KMS-11 (cell line): Measurements from ENCODE around the gene MYH7B.

ENCODE experiments used
- H2AFZ ChIP-seq: fragments of 200-600 bp; sonication (generic); 2 replicates; pipeline ENCODE4 v1.6.1; 2016; ENCODE audit warnings: antibody characterized with exemption, mixed run types, low read depth
- H3K27ac ChIP-seq: fragments of 200-600 bp; sonication (generic); 2 replicates; pipeline ENCODE4 v1.6.1; 2016; ENCODE audit warnings: mild to moderate bottlenecking, mixed run types
- H3K27me3 ChIP-seq: fragments of 200-600 bp; sonication (generic); 2 replicates; pipeline ENCODE4 v1.6.1; 2017; ENCODE audit warnings: mild to moderate bottlenecking, low read depth, mixed run types, moderate library complexity; ENCODE audit not compliant: insufficient read depth
- H3K36me3 ChIP-seq: fragments of 200-600 bp; sonication (generic); 2 replicates; pipeline ENCODE4 v1.6.1; 2017; ENCODE audit warnings: mild to moderate bottlenecking, mixed run types; ENCODE audit not compliant: insufficient read depth
- H3K4me1 ChIP-seq: fragments of 200-600 bp; sonication (generic); 2 replicates; pipeline ENCODE4 v1.6.1; 2016; ENCODE audit warnings: mild to moderate bottlenecking, low read depth, mixed run types; ENCODE audit not compliant: poor library complexity, severe bottlenecking
- H3K4me2 ChIP-seq: fragments of 200-600 bp; sonication (generic); 2 replicates; pipeline ENCODE4 v1.7.0; 2016; ENCODE audit warnings: mild to moderate bottlenecking, mixed run types
- H3K4me3 ChIP-seq: fragments of 200-600 bp; sonication (generic); IDR thresholded peaks from 2 replicates; pipeline ENCODE4 v1.6.1; 2017; ENCODE audit warnings: low read depth, low read length, mixed read lengths; ENCODE audit not compliant: insufficient read depth
- H3K79me2 ChIP-seq: fragments of 200-600 bp; sonication (generic); 2 replicates; pipeline ENCODE4 v1.6.1; 2016; ENCODE audit warnings: low read depth, mixed run types; ENCODE audit not compliant: insufficient read depth
- H3K9ac ChIP-seq: fragments of 200-600 bp; sonication (generic); 2 replicates; pipeline ENCODE4 v1.6.1; 2016; ENCODE audit warnings: mild to moderate bottlenecking, mixed run types
- H4K20me1 ChIP-seq: fragments of 200-600 bp; sonication (generic); 2 replicates; pipeline ENCODE4 v1.6.1; 2016; ENCODE audit warnings: mild to moderate bottlenecking, mixed run types; ENCODE audit not compliant: insufficient read depth
- CTCF ChIP-seq: fragments of 200-600 bp; sonication (generic); conservative IDR thresholded peaks from 2 replicates; pipeline ENCODE4 v1.6.1; 2017; ENCODE audit warnings: low read depth, mild to moderate bottlenecking, antibody characterized with exemption, low read length, moderate library complexity, mixed read lengths

MYH7B gene

GRCh38 chr20:34946661-34947060, 9.0 kb upstream of the MYH7B start:
- H4K20me1 ChIP-seq: no peaks in the 10 kb centered on the region
- H3K27me3 ChIP-seq: no peaks in the 10 kb centered on the region
- no peak overlapping the region for H3K27ac ChIP-seq
- H3K79me2 ChIP-seq: no peaks in the 10 kb centered on the region
- no peak overlapping the region for H2AFZ ChIP-seq
- H3K4me3 ChIP-seq: no peak overlapping the region
- no peak for TF ChIP-seq CTCF
- peaks cover 9% of the 10 kb centered on the region for H3K4me1 ChIP-seq
- H3K36me3 ChIP-seq: no peaks in the 10 kb centered on the region
- H3K4me2 ChIP-seq: no peak overlapping the region
- H3K9ac ChIP-seq: no peak overlapping the region

GRCh38 chr20:34947336-34947735, 8.3 kb upstream of the MYH7B start:
- H3K36me3 ChIP-seq: no peaks in the 10 kb centered on the region

GRCh38 chr20:34948030-34948429, 7.6 kb upstream of the MYH7B start:
- Histone ChIP-seq H3K27me3 (no peaks in the 10 kb centered on the region), H3K36me3 (no peaks in the 10 kb centered on the region), H4K20me1 (no peaks in the 10 kb centered on the region), H2AFZ (no peak overlapping the region), H3K9ac (no peak overlapping the region), H3K4me1 (peaks cover 12% of the 10 kb centered on the region), H3K4me2 (no peak overlapping the region), H3K79me2 (no peaks in the 10 kb centered on the region), H3K27ac (no peak overlapping the region), H3K4me3 (no peak overlapping the region)
- TF ChIP-seq CTCF: no peak

More at GRCh38 chr20:34947336-34947735, 8.3 kb upstream of the MYH7B start:
- Histone ChIP-seq H4K20me1 (no peaks in the 10 kb centered on the region), H3K27ac (no peak overlapping the region), H2AFZ (no peak overlapping the region), H3K4me3 (no peak overlapping the region), H3K4me2 (no peak overlapping the region), H3K4me1 (peaks cover 12% of the 10 kb centered on the region), H3K27me3 (no peaks in the 10 kb centered on the region), H3K79me2 (no peaks in the 10 kb centered on the region), H3K9ac (no peak overlapping the region)
- TF ChIP-seq CTCF: no peak

- no peaks in the 10 kb centered on the region for H3K27me3 ChIP-seq
- no peak overlapping the region for H3K4me2 ChIP-seq
- H3K4me1 ChIP-seq: peaks cover 9% of the 10 kb centered on the region
- H3K9ac ChIP-seq: no peak overlapping the region
- TF ChIP-seq CTCF: no peak
- H2AFZ ChIP-seq: no peak overlapping the region
- no peaks in the 10 kb centered on the region for H3K79me2 ChIP-seq
- H3K27ac ChIP-seq: no peak overlapping the region
- no peaks in the 10 kb centered on the region for H4K20me1 ChIP-seq
- no peak overlapping the region for H3K4me3 ChIP-seq
- no peaks in the 10 kb centered on the region for H3K36me3 ChIP-seq
Observed at GRCh38 chr20:34949120-34949519, 6.5 kb upstream of the MYH7B start.
